Hippocampal formation (tissue), 2 donors: ENCODE measurements around the gene SHISAL1.

Source experiments
- DNase-seq, 2 donors: peaks; one replicate each; lab custom pipeline; 2025; lab: John Stamatoyannopoulos, UW

Gene SHISAL1

DNA sequence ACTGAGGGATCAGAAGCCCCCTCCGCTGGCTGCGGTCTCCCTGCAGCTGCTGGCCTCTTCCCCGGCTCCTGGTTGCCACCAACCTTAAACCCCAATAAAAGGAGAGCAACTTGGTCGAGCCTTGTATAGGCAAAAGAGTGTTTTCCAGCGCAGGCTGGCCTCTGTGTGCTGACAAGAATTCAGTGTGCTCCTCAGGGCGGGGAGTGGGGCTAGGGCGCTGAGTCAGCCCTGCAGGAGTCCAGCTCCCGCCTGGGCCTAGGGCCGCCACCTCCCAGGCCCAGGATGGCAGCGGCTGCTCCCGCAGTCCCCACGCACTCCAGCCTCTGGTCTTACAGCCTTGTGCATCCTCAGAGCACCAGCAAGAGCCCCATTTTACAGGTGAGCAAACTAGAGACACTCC is at the start of gene SHISAL1:
TSS of gene SHISAL1 (minus strand) at position 186 of the 400 bp plus-strand sequence. CDS start 12,006 bp downstream, outside the sequence.
- no peak for DNase-seq

DNA sequence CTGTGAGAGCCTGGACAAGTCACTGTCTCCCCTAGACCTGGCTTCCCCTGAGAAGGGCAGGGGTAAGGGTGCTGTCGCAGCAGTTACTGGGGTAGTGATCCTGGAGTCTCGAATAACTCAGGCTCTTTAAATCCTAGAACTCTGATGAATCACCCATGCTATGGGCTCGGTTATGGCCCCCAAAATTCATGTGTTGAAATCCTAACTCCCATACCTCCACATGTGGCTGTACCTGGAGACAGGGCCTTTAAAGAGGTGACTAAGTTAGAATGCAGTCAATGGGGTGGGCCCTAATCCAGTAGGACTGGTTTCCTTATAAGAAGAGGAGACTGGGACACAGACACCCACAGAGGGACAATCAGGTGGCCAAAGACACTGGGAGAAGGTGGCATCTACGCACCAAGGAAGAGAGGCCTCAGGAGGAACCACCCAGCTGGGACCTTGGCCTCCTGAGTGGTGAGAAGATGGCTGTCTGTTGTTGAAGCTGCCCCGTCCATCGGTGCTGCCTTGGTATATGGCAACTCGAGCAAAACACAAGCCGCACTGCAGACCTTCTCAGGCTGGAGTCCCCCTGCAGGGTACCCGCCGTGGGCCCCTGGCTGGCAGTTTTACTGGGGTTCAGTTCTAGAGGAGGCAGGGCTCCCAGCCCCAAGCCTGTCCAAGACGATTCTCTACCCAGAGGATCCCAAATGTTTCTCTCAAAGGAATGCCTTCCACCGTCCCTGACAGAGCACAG is 48.8 kb upstream of the SHISAL1 start:
- DNase-seq, result no peak

DNA sequence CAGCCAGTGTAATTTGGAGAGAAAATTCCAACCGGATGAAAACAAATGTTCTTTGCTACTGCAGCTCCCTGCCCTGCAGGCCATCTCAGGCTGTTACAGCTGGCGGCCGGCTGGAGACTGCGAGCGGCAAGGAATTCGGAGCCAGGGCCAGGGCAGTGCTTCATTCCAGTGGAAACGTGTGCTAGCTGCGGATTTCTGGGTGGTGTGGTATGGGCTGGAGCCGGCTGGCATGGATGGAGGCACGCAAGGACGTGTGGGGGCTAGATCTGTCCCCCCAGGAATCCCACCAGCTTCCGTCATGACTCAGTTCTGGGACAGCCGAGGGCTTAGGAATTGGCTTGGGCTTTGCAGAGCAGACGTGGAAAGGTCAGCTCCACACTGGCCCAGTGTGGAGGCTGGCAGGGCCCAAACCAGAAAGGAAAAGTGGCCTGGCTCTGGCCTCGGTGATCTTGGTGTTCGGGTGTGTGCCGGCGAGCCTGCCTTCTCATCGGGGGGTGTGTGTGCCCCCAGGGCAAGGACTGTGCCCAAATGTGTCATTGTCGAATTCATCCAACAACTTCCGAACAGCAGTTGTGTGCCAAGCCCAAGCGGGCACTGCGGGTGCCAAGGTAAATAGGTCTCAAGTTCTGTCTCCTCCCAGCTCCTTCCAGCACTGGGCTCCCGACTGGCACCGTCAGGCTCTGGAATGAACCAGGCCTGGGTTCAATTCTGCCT is 48.1 kb upstream of the SHISAL1 start:
- no peak for DNase-seq

DNA sequence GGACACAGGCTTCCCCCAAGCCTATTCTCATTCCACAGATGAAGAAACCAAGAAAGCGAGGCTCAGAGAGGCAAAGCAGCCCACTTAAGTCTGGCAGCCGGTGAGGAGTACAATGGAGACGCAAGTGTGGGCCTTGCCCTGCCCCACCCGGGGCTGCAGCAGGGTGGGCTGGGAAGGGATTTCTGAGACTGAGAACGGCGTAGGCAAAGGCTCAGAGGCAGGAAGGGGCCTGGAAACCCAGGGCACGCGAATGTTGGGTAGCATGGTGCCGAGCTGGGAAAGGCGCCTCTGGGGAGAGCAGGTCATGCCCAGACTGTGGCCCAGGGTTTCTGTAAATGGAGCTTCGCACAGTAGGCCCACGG is 47.5 kb upstream of the SHISAL1 start:
- DNase-seq, result no peak

DNA sequence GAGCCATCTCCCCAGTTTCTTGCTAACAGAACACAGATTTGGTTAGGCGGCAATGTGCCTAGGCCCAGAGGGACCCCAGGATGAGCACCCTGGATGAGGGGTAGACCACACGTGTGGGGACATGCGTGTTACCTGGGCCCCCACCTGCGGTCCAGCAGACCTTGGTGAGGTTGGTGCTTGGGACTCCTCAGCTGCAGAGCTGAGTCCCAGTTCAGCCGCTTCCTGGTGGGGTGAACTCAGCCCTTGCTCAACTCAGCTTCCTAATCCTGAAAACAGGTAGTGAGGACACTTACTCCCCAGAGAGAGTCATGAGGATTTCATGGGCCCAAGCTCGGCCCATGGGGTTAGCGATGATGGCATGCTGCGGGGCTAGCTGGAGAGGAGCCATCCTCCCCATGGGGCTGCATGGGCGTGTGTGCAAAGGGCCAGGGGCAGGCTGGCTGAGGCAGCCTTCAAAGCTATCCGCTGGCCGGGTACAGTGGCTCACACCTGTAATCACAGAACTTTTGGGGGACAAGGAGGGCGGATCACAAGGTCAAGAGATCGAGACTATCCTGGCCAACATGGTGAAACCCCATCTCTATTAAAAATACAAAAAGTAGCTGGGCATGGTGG is 46.9 kb upstream of the SHISAL1 start:
- no peak for DNase-seq

DNA sequence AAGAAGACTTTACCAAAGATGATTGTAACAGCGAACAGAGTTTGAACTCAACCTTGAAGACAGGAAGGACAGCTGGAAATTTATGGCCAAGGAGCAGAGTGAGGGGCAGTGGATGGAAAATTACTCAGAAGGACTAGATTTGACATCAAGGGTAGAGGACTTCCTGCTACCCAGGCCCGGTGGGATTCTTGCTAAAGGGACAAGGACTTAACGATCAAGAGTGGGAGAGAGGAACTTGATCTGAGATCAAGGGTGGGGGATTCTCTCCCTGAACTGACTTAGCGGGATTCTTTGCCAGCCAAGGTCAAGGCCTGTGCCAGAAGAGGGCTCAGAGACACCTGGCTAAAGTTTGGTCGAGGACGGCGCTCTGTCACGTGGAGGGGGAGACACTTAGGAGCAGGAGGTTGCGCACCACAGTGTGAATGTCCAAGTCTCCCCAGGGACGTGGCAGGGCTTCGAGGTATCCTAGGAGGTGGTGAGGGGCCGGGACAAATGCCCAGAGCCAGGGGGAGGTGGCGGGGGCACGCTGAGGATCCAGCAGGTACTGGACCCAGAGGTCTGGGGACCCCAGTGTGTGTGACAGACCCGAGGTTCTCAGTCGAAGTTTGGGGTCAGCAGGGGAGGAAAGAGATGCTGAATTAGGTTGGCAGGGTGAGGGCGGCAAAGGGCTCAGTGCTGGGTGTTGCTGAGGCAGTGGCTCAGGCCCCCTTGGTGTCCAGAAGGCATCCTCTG is 46.1 kb upstream of the SHISAL1 start:
- DNase-seq, result no peak

DNA sequence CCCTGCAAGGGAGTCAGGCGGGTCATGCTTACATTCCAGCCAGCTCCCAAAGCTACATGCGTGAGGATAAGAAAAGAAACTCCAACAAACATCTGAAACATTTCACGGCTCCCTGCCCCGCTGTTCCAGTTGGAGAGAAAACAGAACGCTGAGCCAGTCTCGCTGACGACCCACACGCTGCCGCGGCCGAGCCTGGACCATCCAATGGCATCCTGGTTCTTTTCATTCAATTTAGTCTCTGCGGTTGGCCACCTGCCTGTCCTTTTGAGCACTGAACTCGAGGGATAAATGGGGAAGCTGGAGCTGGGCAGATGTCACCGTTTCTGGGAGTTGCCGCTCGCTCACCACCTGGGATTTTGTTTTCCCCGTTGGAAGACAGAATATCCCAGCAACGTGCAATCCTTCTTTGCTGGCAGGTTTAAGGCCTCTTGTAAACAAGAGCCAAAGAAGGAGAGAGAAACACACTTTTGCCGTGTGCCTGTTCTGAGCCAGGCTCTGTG is 45.3 kb upstream of the SHISAL1 start:
- DNase-seq, result peak; percentile 8 to 62

DNA sequence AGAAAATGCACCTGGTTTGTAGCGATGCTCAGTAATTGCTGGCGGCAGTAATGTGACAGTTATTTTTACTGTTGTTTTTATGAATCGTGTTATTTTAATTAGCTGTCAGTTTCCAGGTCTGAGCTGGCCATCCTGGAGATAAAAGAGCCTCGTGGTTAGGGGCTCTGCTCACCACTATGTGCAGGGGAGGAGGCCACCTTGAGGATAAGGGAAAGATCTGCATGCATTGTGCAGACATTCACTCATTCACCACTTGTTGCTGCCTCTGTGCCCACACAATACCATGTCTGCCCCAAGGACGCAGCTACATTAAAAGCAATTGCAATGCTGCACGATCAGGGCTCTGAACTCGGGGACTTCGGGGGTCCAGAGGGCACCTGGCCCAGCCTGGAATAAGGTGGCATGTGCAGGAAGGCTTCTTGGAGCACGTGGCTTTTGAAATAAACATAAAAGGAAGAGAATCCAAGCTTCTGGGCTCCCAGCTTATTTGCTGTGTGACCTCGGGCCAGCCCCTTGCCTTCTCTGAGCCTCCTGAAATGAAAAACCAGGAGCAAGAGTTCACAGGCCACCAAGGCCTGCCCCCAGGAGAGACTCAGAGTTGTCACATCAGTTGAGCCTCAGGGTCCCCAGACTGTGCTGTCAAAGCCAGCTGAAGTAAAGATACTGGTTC is 44.7 kb upstream of the SHISAL1 start:
- DNase-seq, result no peak

DNA sequence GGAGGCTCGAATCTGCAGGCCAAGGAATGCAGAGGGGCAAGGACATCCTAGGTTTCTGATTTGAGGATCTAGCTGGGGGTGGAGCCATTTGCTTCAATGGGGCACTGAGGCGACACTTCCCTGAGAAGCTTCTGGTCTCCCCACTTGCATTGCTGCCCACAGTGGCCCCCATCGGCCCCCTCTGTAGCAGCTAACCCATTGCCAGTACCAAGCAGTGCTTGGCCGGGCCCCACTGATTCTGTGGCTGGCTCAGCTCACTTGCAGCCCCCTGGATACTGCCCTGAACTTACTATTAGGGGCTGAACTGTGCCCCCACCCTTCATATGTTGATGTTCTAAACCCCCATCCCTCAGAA is 42.9 kb upstream of the SHISAL1 start:
- no peak for DNase-seq

DNA sequence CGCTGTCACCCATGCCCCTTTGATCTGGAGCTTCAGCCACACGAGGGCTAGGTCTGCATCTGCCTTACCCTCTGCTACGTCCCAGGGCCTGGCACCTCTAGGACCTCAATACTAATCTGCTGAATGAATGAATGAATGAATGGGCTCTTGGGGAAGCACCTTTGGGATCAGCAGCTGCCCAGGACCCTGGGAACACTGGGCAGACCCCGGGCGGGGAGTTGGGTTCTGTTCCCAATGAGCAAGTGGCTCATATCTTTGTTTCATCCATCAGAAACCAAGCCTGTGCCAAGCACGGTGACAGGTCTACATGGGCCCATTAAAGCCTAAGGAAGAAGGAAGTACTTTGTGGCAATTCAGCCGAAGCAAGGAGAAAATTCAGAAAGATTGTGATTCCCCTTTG is 41.5 kb upstream of the SHISAL1 start:
- DNase-seq, result no peak

DNA sequence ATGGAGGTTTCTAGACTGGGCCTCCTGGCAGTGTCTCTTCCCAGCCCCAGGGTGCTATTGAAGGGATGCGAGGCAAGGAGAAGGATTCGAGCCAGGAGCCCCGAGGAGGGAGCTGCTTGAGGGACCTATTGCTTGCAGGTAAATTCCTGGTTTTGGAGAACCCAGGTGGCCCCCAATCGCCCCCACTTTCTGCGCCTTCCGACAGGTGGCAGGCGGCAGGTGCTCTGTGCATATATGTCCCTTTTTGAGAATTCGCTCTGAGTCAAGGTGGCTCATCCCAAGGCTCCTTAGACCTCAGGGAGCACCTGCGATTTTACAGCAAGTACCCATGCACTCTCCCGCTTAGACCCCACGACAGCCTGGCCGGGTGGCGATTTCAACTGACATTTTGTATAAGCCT is 40.3 kb upstream of the SHISAL1 start:
- DNase-seq, result no peak

DNA sequence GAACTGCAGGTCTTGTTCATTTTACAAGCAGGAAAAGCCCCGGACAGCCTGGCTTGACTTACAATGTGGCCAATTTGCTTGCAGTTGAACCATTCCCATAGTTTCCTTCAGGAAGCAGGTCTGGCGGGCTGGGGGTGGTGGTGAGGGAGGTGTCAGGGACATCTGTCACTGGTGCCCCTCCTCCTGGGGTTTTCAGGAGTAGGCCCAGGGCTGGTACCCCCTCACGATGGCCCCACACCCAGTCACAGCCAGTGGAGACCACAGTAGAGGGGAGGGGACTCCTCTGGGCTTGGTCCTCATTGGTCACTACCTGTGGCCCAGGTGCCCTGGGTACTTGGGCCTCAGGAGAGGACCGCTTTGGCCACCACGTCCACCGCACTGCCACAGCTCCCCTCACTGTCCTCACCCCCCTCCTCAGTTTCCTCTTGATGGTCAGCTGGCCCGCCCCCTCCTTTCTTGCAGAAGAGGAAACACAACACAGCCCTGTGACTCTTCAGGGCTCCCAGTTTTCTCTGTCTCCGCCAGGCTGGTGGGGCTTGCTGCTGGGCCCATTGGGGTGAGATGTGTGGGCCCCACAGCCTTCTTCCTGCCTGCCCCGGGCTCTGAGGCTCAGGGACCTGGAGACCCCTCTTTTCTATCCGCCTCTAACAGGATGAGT is 39.8 kb upstream of the SHISAL1 start:
- DNase-seq, result no peak

DNA sequence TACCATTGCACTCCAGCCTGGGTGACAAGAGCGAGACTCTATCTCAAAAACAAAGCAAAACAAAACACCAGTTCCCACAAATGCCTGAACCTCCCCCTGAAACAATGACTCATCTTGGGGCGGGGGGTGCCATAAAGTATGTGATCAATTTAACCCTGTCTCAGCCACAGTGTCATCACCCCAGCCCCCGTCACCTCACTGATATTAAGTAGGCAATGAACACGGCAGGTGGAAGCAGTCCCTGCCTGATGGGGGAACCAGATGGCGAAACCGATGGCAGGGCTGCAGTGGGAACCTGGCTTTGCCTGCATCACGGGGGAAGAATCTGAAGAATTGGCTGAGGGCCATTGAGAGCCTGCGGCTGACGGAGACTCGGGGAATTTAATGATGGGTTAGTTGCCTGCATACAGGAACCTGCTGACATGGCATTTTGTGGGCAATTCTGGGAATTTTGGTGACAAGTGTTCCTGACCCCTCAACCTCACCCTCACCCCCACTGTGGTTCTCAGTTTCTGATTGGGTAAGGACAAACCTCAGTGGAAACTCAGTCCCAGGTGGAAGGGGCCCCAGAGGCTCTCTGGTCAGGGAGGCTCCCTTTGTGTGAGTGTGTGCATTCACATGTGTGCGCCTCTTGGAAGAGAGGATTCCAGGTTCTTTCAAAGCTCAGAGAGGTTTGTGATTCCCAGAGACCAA is 39.1 kb upstream of the SHISAL1 start:
- DNase-seq, result peak in 1 of 2 donors; percentile 5

DNA sequence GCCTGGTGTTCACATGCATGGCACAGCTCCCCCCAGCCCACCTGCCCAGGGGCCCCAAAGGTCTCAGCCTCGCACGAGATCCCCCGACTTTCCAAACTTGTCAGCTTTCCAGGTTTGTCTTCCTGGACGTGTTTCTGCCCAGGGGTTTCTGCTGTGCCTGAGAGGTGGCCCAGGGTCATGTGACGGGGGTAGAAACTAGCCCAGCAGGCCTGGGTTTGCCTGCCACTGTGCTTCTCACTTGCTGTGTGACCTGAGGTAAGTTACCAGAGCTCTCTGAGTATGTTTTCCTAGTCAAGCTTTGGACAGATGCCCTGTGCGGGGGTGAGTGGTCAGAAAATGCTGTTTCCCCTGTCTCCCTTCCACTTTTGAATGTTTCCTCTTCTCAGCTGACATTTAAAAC is 38.3 kb upstream of the SHISAL1 start:
- DNase-seq, result no peak

DNA sequence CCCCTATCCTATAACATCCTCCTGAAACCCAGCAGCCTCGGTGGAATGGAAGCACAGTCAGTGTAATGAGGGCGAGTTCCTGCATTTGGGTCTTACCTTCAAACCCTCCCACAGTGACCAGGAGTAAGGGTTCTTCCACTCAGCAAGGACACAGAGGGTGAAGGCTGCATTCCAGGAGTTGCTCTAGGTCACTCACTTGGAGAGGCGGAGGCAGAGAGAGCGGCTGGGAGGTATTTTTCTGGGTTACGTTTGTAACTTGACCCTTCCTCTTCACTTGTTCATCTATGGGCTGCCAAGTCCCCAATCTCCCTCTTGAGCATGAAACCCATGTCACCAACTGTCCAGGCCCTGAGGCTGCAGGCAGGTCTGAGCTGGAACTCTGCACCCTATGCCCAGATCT is 36.8 kb upstream of the SHISAL1 start:
- no peak for DNase-seq

DNA sequence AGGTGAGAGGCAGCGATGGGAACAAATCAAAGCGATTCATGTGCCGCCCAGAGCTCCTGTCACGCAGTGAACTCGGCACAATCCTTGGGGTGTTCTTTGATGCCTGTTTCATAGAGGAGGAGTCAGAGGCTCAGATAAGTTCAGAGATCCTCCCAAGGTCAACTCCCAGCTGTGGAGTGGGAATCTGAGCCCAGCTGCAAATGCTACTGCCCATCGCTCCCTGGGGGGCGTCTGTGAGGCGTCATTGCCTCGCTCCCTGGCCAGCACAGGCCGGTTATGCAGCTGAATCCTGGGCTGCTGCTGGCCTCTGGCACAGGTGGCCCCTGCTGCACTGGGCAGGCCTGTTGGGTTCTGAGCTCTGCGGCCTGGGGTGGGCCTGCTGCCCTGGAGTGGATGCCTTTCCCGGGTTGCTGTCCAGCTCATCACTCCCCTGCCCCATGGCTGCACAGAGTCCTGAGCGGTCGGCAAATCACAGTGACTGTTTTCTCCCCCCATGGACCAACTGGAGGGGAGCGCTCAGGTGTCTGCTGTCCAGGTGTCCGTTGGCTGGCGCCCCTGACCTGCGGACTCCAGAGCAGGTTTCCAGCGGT is 36.3 kb upstream of the SHISAL1 start:
- no peak for DNase-seq

DNA sequence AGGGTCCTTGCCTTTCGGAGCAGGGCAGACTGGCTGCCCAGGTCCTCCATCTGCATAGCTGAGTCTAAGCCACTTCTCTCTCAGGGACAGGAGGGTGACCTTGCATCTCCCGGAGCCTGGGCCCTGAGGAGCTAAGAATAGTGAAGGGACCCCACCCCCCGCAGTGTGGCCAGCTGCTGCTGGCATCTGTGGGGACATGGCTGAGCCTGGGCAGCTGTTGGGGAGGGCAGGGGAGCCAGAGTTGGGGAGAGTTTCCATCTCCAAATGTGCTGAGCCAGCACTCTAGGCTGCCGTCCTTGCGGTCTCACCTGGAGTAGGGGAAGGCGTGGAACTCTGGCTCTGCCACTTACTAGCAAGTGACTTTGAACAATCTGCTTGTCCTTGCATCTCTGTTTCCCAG is 34.8 kb upstream of the SHISAL1 start:
- no peak for DNase-seq

DNA sequence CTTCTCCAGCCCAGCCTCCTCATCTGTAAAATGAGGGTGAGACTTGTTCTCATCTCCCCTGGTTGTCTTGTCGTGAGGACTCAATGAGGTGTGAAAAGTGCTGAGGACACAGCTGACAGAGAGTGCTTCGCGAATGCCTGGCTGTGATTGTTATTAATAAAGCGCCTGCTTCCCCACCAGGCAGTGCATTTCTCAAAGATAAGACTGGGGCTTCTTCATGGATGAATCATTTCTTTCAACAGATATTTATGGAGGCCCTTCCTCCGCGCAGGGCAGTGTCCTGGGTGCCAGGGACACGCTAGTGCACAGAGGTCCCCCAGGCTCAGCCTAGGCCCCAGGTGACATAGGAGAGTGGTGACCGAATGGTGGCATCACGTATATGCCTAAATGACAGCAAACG is 34.3 kb upstream of the SHISAL1 start:
- no peak for DNase-seq

DNA sequence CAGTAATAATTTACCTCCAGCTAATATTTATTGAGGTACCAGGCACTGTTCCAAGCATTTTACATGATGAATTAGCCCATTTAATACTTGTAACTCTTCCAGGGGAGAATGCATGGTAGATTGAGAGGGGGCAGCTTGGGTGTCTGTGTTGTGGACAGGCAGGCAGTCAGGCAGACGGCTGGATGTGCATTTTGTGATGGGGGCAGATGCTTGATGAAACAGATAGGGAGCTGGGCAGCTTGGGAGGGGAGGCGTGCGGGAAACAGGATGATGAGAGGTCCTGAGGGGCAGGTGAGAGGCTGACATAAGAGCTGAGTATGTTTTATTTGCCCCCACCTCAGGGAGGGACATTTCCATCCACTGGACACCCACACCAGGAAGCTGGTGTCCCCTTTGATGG is 33.1 kb upstream of the SHISAL1 start:
- no peak for DNase-seq

DNA sequence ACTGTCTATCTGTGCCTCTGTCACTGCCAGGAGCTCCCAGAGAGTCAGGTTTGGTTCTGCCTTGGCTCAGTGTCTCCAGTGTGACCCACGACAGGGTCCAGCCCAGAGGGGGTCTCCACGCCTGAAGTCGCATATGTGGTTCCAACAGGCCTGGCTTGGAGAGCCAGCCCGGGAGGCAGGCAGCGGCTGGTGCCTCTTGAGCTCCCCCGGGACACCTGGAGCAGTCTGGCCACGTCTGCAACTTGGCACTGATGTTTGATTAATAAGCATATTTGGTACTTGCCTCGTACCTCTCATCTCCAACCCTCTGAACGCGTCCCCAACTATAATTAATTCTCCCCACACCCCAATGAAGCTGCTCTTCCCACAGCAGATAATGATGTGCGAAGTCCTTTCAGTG is 31.7 kb upstream of the SHISAL1 start:
- no peak for DNase-seq
